Loucy (cell line): ENCODE data around the gene GCH1.

Experiments
- EZH2phosphoT487 ChIP-seq: fragments of 200-600 bp; IDR thresholded peaks from 2 replicates; pipeline ENCODE4 v1.6.1; 2018; ENCODE audit warnings: antibody characterized with exemption, mild to moderate bottlenecking, moderate library complexity, borderline replicate concordance
- TF ChIP-seq, protein P1 (sequence below): fragments of 200-600 bp; sonication (generic); conservative IDR thresholded peaks from 2 replicates; pipeline ENCODE4 v1.5.1; 2014; ENCODE audit warnings: mild to moderate bottlenecking, antibody characterized with exemption, low read length

- TF ChIP-seq, protein P1, sequence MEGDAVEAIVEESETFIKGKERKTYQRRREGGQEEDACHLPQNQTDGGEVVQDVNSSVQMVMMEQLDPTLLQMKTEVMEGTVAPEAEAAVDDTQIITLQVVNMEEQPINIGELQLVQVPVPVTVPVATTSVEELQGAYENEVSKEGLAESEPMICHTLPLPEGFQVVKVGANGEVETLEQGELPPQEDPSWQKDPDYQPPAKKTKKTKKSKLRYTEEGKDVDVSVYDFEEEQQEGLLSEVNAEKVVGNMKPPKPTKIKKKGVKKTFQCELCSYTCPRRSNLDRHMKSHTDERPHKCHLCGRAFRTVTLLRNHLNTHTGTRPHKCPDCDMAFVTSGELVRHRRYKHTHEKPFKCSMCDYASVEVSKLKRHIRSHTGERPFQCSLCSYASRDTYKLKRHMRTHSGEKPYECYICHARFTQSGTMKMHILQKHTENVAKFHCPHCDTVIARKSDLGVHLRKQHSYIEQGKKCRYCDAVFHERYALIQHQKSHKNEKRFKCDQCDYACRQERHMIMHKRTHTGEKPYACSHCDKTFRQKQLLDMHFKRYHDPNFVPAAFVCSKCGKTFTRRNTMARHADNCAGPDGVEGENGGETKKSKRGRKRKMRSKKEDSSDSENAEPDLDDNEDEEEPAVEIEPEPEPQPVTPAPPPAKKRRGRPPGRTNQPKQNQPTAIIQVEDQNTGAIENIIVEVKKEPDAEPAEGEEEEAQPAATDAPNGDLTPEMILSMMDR, result no peak
- no peak for TF ChIP-seq EZH2phosphoT487
These were observed 95.2 kb downstream of the GCH1 start for GRCh38 chr14:54807428-54807827.
